Central memory CD4-positive, alpha-beta T cell (primary cell): ENCODE measurements around the gene COL26A1.

ENCODE experiments used
- DNase-seq: peaks from one replicate; pipeline ENCODE4 v3.0.0; 2022

COL26A1 gene

DNA sequence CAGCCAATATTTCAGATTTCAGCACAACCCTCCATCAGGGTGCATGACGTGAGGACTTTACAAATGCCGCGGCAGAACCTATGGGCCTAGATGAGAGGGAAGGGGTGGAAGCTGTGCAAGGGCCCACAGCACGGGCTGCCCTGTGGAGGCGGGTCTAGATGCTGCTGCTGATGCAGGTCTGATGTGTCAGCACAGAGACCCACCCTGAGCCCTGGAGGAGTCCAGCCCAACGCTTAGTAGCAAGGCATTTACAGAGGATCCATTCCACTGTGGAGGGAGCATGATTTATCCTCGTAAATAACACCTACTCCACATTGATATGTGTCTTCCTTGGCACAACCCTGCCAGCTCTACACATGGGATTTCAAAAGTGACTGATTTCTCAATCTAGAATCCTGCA is 217.9 kb downstream of the COL26A1 start:
- no peak for DNase-seq

DNA sequence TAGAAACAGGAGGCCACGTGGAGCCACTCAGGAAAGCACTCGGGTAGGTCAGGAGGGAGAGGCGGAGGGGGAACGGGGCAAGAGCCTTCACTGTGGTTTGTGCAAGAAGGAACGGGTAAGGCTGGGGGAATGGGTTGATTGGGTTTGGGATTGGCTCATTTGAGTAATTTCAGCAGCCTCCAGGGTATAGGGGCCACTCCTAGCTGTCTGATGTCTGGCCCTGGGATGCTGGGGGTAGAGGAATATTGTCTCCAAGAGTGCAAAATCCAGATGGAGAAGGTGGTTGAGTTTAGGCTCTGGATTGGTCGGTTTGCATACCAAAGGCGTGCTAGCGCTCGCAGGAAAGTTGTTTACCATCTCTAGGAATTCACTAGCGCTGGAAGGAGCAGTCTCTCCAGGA is 219.2 kb downstream of the COL26A1 start:
- DNase-seq, result no peak

DNA sequence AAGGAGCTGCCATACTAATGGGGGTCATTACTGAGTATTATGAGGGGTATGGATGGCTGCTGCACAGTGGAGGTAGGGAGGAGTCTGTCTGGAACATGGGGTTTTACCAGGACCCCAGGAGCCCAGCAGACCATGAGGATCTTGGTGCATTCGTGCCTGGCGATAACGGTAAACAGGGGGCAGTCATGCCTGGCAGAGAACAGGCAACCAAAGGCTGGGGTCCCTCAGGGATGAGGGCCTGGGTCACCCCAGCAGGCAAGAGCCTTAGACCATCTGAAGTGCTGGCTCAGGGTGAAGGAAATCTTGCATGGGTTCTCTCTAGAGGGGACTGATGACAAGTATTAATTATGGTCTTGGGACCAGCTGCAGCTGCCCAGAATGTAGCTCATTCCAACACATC is 220.3 kb downstream of the COL26A1 start:
- no peak for DNase-seq

DNA sequence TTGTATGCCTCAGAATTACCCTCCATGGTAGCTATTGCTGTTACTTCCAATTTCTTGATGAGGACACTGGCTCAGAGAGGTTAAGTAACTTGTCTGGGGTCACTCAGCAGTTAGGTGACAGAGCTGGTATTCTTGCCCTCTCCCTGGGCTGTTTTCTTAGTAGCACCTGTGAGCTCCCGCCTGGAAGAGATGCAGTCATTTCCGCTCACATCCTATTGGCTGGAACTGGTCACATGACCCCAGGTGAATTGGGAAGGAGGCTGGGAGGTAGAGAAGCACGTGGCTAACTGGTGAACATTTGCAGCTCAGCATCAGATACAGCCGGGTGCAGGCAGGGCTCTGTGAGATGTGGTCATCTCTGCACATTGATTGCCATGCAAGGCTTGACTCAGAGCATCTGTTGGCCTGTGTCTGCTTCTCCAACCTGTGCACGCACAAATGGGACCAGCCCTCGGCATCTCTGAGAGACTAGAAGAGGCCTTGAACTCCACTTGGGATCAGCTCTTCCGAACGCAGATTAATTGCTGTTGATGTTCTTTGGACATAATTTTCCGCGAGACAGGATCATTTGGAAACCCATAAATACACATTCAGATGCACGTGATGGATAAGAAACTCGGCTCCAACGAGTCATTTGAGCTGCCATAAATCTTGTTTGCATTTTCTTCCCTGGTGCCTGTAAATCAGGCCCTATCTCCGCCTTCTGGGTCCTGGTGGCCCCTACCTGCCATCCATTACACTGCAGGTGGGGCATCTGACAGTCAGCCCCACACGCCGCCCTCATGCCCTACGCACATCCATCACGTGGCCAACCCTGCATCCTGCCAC is 223.6 kb downstream of the COL26A1 start:
- DNase-seq, result no peak

DNA sequence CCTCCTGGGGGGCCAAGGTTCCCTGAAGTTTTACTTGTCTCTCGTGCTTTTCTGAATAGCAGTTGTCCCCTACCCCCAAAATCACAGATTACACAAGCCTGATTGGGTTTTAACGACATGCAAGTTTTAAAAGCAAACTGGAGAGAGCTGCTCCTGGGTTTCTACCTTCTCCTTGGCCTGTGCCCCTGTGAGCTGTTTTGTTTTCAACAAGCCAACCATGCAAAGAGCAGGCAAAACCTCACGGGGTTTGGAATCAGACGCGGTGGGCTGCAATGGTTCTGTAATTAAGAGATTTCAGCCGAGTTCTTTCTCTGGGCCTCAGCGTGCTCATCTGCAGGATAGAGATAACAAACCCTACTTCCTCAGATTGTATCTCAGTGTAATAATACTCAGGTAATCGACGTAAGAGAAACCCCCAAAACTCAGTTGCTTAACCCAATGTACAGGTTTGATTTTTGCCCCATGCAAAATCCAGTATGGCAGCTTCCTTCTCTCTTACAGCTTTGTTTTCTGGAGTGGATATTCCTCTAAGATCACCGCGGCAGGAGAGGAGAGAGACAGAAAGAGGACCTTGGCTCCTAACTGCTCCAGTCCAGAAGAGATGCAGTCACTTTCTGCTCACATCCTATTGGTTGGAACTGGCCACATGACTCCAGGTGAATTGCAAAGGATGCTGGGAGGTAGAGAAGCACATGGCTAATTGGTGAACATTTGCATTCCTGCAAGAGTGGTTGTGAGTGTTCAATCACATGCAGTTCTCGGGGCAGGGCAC is 224.4 kb downstream of the COL26A1 start:
- DNase-seq, result no peak

DNA sequence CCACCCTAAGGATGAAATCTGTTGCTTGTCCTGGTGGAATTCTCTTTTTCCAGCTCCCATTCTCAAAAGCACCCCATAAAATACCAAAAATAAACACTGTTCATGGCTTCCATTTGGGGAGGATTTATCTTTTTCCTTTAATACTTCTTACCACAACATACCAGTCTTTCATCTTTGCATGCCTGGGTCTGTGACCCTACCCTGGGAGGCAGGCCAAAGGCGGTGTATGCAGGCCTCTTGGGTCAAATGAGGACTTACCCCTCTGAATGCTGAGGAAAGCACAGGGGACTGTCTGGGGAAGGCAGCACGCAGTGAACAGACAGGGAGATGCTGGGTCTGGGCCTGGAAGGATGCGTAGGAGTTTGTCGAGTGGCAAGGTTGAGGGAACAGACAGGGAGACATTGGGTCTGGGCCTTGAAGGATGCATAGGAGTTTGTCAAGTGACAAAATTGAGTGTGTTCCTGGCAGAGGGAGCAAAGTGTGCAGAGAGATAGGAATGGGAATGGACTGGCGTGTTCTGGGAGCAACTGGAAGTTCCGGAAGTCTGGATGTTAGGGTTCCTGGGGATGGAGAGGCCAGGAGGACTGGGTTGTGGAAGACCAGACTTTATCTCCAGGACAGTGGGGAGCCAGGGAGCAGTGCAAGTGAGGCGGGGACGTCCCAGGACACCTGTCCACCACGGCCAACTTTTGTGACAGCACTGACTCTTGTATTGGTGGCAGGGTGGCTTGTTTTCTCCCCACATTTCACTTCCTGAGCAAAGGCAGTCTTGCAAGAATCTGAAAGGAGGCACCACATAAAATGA is 225.7 kb downstream of the COL26A1 start:
- DNase-seq, result no peak

DNA sequence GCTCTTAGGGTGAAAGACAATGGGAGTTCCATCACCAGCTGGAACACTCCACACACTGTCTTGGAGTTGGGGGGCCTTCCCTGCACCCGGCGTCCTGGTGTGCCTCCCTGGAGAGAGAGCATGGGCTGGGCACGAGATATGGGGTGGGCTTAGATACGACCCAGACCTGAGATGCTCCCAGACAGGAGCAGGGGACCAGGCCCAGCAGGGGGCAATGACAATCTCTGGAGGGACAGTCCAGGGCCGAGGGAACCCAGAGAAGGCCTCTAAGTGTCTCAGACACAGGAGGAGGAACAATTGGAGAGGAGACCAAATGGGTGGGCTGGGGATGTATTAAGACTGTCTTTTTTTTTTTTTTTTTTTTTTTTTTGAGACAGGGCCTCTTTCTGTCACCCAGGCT is 226.4 kb downstream of the COL26A1 start:
- DNase-seq, result no peak

DNA sequence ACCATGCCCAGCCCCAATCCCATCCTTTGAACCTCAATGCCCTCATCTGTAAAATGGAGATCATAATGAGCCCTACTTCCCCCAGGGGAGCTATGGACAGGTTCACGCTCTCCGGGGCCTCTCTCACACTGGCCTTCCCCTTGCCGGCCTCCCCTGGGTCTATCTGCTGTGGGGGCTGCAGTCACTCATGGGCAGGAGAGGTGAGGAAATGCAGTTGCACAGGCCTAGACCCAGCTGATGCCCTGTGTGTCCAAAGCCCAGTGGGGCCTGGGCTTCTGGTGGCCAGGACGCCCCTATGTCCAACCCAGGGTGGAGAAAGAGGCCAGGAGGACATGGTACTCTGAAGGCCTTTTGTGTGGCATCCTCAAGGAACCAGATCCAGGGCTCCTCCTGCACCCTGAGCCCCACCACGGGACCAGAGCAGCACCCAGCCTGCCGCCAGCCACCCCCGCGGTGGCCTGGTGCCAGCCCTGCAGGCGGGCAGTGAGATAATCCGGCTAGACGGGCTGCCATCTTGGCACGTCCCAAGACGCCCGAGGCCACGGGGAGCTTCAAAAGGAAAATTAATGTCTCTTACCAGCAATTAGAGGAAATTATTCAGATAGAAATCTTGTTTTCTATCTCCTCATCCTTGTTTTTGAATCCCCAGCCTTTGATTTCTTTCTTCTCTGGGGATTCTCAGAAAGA is 227.4 kb downstream of the COL26A1 start:
- no peak for DNase-seq

DNA sequence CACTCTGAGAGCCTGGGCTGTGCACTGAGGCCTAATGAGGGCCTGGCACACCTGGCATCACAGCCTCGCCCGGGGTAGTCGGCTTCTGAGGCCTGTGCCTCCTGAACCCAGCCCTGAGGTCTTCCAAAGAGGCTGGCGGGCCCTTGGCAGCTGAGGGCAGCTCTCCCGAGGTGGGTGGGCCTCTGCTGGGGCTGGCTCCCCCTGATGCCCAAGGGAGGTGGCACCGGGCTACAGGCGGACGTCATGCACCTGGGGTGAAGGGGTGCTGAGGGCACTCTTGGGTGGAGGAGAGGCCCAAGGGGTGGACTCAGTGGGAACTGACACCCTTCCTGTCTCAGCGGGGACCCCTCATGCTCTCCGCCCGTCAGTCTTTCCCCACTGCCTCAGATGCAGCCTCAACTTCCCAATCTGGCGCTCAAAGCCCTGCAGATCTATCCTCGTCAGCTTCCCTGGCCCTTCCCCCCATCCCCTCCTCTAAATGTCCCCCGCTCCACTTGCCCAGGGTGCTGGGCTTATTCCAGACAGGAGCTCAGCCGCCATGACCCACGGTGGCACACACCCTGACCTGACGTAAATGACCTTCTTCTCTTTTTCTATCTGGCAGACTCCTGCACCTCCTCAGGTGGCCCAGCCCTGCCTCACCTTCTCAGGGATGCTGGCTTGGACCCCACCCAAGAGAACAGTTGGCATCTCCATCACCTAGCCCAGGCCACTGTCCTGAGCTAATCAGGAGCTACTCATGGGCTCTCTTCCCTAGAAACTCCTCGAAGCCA is 228.2 kb downstream of the COL26A1 start:
- no peak for DNase-seq

DNA sequence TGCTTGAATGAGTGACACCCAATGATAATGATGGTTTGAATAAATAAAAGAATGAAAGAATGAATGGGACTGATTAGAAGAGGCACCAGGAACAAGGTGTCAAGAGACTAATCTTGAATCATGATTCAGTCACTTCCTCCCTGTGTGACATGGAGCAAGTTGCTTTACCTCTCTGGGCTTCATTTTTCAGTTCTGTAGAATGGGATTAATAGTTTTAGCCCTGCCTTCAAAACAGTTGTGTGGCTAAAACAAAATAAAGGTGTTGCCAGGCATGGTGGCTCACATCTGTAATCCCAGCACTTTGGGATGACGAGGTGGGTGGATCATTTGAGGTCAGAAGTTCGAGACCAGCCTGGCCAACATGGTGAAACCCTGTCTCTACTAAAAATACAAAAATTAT is 228.8 kb downstream of the COL26A1 start:
- DNase-seq, result no peak

DNA sequence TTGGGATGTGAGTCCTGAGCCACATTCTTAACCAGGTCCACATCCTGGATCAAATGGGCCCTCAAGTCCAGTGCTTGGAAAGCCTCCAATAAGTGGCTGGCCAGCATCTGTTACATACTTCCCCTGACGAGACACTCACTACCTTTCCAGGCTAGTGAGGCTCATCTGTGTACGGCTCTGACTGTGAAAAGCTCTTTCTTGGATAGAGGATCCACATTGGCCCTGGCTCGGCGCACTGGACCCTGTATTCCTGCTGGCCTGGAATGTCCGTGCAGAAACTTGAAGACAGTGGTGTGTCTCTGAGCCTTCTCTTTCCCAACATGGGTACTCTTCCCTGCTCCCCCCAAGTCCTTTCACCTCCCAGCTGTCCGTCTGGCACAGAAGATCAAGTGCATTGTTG is 230.9 kb downstream of the COL26A1 start:
- no peak for DNase-seq

DNA sequence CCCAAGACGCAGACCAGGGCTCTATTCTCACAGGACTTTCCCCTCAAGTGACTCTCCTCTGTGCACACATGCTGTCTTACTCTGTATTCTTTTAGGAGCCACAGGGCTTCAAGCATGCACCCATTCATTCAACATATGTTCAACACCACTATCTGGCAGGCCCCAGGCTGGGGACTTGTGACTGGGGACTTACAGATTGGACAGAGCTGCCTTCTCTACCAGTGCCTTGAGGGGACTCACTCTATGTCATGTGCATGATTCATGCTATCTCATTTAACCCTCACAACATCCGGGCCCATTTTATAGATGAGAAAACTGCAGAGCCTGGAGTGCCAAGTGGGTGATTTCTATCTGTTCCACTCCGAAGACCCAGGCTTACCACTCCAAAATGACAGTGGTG is 232.1 kb downstream of the COL26A1 start:
- no peak for DNase-seq

DNA sequence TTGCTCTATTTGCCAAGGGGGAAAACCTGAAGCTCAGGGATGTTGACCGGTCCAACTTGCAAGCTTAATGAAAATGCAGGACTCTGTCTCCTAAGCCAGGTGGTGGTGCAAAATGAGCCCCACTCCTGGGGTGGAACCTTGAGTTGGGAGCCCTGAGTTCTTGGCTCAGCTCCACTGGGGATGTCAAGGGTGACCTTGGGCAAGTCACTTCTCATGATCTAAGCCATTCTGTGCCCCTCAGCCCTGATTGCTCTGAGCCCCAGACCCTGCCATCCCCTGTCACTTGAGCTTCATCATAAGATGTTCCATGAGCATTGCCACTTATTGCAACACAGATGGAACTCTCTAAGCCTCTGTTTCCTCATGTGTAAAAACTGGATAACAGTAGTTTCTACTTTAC is 232.6 kb downstream of the COL26A1 start:
- DNase-seq, result no peak

DNA sequence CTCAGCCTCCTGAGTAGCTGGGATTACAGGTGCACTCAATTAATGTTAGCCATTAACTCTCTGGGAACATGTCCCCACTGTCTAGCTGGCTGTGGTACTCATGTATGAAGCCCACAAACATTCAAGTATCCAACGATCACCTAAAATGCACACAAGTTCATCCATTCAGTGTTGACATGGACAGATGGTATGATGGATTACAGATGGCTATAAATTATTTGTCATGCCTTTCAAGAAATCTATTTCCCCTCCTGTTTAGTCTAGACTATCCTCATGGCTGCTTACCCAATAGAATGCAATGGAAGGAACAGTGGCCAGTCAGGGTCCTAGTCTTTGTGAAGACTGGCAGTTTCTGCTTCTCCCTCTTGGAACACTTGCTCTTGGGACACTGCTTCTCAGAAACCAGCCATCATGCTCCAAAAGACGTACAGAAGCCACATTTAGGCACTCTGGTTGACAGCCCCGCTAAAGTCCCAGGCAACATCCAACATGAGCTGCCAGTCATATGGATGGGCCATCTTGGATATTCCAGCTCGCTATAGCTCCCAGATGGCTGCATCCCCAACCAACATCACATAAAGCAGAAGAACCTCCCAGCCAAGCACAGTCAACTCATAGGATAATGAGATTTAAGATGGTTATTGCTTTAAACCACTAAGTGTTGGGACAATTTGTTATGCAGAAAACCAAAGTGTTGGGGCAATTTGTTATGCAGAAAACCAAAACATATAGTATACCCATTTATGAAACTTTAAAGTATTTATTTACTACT is 233.3 kb downstream of the COL26A1 start:
- no peak for DNase-seq

DNA sequence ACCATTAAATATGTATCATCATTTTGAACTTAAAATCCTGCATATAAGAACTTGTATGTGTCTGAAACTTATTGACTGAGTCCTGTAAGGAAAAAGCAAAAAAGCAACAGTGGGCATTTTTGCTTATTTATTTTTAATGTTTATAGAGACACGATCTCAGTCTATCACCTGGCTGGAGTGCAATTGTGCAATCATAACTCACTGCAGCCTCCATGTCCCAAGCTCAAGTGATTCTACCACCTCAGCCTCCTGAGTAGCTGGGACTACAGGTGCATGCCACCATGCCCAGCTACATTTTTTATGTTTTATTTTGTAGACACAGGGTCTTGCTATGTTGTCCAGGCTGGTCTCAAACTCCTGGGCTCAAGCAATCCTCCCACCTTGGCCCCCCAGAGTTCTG is 234.2 kb downstream of the COL26A1 start:
- no peak for DNase-seq

DNA sequence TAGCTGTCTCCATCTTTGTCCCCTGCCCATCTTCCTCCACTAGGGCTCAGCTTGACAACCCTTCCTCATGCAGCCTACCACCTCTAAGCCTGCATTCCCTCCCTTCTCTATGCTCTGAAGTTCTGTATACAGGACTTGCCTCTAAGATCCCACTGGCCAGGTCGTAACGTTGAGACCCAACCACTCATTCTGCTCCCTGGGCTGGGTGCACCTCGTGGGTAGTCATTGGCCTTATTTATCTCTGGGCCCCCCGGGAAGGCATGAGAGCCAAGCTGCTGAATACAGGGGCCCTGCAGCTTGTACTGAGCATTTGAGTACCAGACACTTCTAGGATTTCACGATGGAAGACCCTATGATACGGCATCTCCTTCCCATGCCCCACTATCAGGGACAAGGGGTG is 235.3 kb downstream of the COL26A1 start:
- no peak for DNase-seq

DNA sequence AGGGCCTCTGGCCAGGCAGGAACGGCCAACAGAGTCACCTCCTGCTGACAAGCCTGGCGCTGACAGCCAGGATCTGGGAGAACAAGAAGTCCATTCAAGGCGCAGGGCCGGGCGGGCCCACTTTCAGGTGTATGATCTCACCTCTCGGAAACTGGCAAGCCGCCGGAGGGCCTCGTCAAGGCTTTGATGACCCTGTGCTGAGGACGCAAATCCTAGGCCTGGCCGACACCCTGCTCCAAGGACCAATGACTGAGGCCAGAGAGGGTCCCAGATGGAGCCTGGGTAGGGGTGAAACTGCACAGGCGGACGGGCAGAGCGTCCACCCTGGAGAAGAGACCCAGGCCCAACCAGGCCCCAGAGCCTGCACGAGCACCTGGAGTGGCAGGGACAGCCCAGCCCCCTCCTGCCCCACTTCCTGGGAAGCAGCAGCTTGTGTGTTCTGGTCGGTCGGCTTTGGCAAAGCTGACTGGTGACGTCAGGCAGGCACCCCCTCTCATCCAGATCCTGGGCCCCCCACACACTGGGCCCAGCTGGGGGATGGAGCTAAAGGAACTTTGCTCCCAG is 235.8 kb downstream of the COL26A1 start:
- no peak for DNase-seq

DNA sequence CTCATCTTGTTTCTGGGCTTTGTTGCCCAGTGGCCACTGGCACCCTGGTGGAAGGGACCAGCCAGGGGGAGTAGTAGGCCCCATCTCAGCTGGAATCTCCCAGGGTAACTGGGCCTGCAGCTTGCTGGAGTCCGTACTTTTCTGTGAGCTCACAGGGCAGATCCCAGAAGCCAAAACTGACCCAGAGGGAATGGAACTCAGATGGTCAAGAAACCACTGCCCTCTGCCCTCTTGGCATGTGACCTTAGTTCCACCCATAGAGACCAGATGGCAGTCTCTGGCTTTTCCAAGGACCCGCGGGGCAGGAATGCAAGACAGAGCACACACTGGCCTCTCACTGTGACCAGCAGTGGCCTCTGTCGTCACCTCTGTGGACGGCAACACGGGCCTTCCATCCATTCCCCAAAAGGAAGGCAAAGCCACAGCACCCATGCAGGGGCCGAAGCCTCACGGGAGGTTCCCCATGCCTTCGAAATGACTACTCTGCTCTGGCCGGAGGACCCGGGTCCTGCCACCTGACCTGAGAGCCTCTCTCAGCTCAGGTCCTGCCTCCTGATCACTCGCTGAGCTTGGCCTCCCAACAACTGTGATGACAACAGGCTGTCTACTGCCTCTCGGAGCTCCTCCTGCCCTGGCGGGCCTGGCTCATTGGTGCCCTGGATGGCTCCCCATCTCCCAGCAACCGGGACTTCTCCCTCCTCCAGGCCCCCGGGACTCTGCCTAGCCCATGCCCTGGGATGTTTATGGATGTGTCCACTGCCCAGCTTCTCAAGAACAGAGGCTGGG is 236.5 kb downstream of the COL26A1 start:
- DNase-seq, result no peak

DNA sequence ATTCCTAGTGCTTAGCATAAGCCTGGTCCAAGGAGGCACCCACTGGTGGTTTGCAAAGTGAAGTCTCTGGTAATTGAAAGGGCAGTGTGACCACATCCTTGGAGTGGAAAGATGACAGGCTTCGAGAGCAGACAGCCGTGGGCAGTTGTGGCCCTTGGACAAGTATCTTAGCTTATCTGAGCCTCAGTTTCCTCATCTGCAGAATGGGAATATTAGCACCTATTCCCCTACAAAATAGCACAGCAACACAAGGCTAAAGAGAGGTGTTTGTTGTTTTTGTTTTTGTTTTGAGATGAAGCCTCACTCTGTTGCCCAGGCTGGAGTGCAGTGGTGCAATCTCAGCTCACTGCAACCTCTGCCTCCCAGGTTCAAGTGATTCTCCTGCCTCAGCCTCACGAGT is 237.1 kb downstream of the COL26A1 start:
- no peak for DNase-seq

DNA sequence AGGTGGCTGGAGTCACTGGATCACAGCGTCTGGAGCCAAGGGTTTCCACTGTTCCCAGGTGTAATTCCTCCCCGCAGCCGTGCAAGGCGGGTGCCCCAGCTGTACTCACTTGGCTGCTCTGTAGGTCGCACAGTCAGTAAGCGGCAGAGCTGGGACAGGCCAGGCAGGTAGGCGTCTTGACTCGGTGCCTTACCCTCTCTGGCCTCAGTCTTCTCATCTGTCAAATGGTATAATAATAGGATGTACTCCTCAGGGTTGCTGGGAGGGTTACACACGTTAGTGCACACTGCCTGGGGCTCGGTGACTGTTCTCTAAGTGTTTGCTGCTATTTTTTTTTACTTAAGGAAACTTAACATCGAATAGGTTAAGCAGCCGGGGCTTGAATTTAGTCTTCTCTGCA is 239.4 kb downstream of the COL26A1 start:
- no peak for DNase-seq
